ENCODE results near the gene TMEM198. TPM values are rescaled to one million over a fixed set of nuclear protein-coding genes. Genes with fewer than 3 reads are reported as not detected.

The TMEM198 gene
- total RNA-seq, 1 experiment from 2014 or later = 2.3 TPM

DNA sequence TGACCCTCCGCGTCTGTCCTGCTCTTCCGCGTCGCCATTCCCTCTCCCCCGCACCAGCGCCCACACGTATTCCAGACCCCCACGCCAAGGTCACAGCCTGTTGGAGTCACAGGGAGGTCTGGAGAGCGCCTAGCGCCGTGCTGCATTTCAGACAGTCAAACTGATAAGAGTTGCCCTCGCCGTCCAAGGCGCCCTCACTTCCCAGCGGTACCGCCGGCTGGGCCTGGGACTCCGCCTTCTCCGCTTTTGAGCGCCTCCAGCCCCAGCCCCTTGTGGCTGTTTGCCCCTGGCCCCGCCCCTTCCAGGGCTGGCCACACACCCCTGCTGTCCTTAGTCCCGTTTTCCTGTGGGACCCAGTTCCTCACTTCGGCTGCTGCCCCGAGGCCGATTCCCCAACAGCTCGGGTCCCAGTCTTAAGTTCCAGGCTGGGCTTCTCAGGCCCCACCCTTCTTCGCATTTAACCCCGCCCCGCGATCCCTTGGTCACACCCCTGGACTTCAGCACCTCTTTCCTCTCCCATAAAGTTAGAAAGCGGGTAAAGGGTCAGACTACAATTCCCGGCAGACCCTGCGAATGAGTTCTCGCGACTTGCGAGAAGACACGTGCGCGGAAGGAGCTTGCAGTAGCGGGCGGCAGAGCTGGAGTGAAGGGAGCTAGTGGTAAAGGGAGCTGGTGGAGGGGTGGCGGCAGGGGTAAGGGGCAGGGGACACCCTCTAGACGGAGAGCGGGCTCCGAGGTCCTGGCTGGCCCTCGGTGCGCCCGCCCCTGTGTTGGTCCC is 45.4 kb upstream of the TMEM198 start, which contains the start of gene GMPPA:
Gene GMPPA (plus strand): TSS at position 612 of the 778 bp plus-strand sequence. CDS start 1,085 bp downstream, outside the sequence.
- TF ChIP-seq TCF7L2 (IDR thresholded peaks at IDR 0.05; ENCODE audit: low read depth, low read length) = no peak
- TF ChIP-seq SIN3A (IDR thresholded peaks at IDR 0.05; ENCODE audit: borderline replicate concordance, insufficient read depth, low read depth, low read length) = peak; percentile 78
- TF ChIP-seq, protein P1, sequence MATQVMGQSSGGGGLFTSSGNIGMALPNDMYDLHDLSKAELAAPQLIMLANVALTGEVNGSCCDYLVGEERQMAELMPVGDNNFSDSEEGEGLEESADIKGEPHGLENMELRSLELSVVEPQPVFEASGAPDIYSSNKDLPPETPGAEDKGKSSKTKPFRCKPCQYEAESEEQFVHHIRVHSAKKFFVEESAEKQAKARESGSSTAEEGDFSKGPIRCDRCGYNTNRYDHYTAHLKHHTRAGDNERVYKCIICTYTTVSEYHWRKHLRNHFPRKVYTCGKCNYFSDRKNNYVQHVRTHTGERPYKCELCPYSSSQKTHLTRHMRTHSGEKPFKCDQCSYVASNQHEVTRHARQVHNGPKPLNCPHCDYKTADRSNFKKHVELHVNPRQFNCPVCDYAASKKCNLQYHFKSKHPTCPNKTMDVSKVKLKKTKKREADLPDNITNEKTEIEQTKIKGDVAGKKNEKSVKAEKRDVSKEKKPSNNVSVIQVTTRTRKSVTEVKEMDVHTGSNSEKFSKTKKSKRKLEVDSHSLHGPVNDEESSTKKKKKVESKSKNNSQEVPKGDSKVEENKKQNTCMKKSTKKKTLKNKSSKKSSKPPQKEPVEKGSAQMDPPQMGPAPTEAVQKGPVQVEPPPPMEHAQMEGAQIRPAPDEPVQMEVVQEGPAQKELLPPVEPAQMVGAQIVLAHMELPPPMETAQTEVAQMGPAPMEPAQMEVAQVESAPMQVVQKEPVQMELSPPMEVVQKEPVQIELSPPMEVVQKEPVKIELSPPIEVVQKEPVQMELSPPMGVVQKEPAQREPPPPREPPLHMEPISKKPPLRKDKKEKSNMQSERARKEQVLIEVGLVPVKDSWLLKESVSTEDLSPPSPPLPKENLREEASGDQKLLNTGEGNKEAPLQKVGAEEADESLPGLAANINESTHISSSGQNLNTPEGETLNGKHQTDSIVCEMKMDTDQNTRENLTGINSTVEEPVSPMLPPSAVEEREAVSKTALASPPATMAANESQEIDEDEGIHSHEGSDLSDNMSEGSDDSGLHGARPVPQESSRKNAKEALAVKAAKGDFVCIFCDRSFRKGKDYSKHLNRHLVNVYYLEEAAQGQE (IDR thresholded peaks at IDR 0.05; ENCODE audit: insufficient read depth in 1 of 2, low read depth in 2 of 2, low read length in 1 of 2) = no peak; a peak in 1 of 4 replicates
- TF ChIP-seq, protein P2, sequence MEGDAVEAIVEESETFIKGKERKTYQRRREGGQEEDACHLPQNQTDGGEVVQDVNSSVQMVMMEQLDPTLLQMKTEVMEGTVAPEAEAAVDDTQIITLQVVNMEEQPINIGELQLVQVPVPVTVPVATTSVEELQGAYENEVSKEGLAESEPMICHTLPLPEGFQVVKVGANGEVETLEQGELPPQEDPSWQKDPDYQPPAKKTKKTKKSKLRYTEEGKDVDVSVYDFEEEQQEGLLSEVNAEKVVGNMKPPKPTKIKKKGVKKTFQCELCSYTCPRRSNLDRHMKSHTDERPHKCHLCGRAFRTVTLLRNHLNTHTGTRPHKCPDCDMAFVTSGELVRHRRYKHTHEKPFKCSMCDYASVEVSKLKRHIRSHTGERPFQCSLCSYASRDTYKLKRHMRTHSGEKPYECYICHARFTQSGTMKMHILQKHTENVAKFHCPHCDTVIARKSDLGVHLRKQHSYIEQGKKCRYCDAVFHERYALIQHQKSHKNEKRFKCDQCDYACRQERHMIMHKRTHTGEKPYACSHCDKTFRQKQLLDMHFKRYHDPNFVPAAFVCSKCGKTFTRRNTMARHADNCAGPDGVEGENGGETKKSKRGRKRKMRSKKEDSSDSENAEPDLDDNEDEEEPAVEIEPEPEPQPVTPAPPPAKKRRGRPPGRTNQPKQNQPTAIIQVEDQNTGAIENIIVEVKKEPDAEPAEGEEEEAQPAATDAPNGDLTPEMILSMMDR (IDR thresholded peaks at IDR 0.05) = no peak
- TF ChIP-seq POLR2AphosphoS5 (IDR thresholded peaks at IDR 0.05; ENCODE audit: low read depth, low read length) = peak; percentile 90
- ATAC-seq = peak; percentile 94
- Histone ChIP-seq H3K27ac (ENCODE audit: low read length) (peak within 1 kb of the TSS; percentile 96), H3K9me3 (ENCODE audit: control insufficient read depth, insufficient read depth, low read depth, low read length) (no peaks in the 10 kb centered on the region), H3K4me3 (ENCODE audit: low read depth in 2 of 2, low read length in 2 of 2) (peak within 1 kb of the TSS; percentile 71 to 95), H3K4me1 (ENCODE audit: control insufficient read depth, insufficient read depth, low read length) (peaks cover 15% of the 10 kb centered on the region), H3K36me3 (ENCODE audit: control insufficient read depth, insufficient read depth, low read length) (peaks cover 3% of the 10 kb centered on the region; the same call in 1 of the 2 replicates), H3K27me3 (ENCODE audit: control insufficient read depth, insufficient read depth, low read length) (no peaks in the 10 kb centered on the region)
- POLR2A ChIA-PET = interaction anchor here (0.6 to 0.9 kb wide), 2 partner anchors 8 to 111 kb away, joined by 3 to 5 read pairs; partner anchors contain the start of gene DNPEP
- in situ Hi-C loops (cut with HindIII; ENCODE audit: low pct_unique_long_range_greater_than_20kb, low sequenced_read_pairs) = no loop called here
- CTCF ChIA-PET = interaction anchor here (0.6 to 3.0 kb wide), 5 partner anchors 11 to 79 kb away, joined by 5 to 27 read pairs (median 10); no protein-coding TSS in a partner anchor
- TSS peak; percentile 76 for BruUV-seq (replicated peaks)
- intact Hi-C loops (cut with micrococcal nuclease; ENCODE audit: unreplicated experiment) = no loop called here
- peak; percentile 98 for DNase-seq (ENCODE audit: low read depth, low spot score)

DNA sequence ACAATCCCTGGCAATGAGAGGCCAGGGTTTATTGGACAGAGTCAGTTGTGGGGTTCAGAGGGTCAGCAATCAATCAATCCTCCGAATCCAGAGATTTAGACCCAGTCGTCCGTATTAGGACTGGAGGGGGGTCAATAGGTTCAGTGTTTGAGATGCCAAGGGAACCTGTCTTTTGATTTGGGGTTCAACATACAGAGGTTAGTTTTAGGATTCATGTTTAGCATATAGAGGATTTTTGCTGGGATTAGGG is 44.8 kb upstream of the TMEM198 start:
- Histone ChIP-seq H3K4me1 (ENCODE audit: control insufficient read depth, insufficient read depth, low read length) (peaks cover 15% of the 10 kb centered on the region), H3K27ac (ENCODE audit: low read length) (peak overlapping the region; percentile 96), H3K27me3 (ENCODE audit: control insufficient read depth, insufficient read depth, low read length) (no peaks in the 10 kb centered on the region), H3K4me3 (ENCODE audit: low read depth in 2 of 2, low read length in 2 of 2) (peak overlapping the region; percentile 71 to 95), H3K9me3 (ENCODE audit: control insufficient read depth, insufficient read depth, low read depth, low read length) (no peaks in the 10 kb centered on the region), H3K36me3 (ENCODE audit: control insufficient read depth, insufficient read depth, low read length) (peaks cover 3% of the 10 kb centered on the region; the same call in 1 of the 2 replicates)
- POLR2A ChIA-PET = interaction anchor here (0.6 to 0.9 kb wide), 2 partner anchors 8 to 111 kb away, joined by 3 to 5 read pairs; partner anchors contain the start of gene DNPEP
- CTCF ChIA-PET = interaction anchor here (0.6 to 3.0 kb wide), 5 partner anchors 11 to 79 kb away, joined by 5 to 27 read pairs (median 10); no protein-coding TSS in a partner anchor
- ATAC-seq (no peak), DNase-seq (ENCODE audit: low read depth, low spot score) (no peak)
- BruUV-seq (replicated peaks) = TSS peak; percentile 97
- intact Hi-C loops (cut with micrococcal nuclease; ENCODE audit: unreplicated experiment) (no loop called here), in situ Hi-C loops (cut with HindIII; ENCODE audit: low pct_unique_long_range_greater_than_20kb, low sequenced_read_pairs) (no loop called here)
- TF ChIP-seq, protein P1 (IDR thresholded peaks at IDR 0.05; ENCODE audit: insufficient read depth in 1 of 2, low read depth in 2 of 2, low read length in 1 of 2) = no peak
- no peak for TF ChIP-seq TCF7L2 (IDR thresholded peaks at IDR 0.05; ENCODE audit: low read depth, low read length)
- 0 out of 2 replicates have a peak, but pooled peaks have one; percentile 1 for TF ChIP-seq SIN3A (IDR thresholded peaks at IDR 0.05; ENCODE audit: borderline replicate concordance, insufficient read depth, low read depth, low read length)
- TF ChIP-seq POLR2AphosphoS5 (IDR thresholded peaks at IDR 0.05; ENCODE audit: low read depth, low read length) = no peak
